GM18951 (cell line): ENCODE measurements around the gene EML4.

Experiments used
- POLR2A ChIP-seq: IDR thresholded peaks from 4 replicates; pipeline ENCODE4 v1.6.1; 2011; ENCODE audit warnings: mild to moderate bottlenecking; ENCODE audit not compliant: insufficient read length, insufficient read depth; ENCODE audit errors: extremely low read depth
- in situ Hi-C: fragments of 300-500 bp; cut with MboI; formaldehyde crosslinking; loops from one replicate; pipeline ENCODE4 v1.12.0; 2022; ENCODE audit warnings: low sequenced_read_pairs, mixed read lengths, inconsistent platforms; ENCODE audit not compliant: unreplicated experiment

Gene EML4

DNA sequence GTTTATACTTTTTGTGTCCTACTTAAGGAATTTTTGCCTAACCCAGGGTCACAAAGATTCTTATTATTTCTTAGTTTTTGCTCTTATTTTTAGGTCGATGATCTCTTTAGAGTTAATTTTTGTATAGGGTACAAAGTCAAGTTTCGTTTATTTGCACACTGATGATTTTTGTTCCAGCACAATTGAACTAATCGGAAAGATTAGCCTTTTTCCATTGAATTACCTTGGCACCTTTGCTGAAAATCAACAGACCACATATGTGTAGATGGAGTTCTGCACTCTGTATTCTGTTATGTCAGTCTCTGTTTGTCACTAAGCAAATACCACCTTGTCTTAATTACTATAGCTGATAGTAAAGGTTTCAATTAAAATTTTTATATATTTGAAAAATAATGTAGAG lies 18.7 kb downstream of the EML4 start:
- in situ Hi-C loops = no loop called here
- TF ChIP-seq POLR2A = no peak

DNA sequence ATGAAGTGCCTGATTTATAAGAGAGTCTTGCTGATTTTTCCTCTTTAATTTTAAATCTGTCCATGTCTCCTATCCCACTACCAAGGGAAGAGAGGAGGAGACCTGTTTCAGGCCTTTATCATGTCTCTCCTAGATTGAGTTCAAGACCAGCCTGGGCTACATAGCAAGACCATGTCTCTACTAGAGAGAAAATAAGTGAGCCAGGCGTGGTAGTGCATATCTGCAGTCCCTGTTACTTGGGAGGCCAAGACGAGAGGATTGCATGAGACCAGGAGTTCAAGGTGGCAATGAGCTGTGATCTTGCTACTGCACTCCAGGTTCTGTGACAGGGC lies 20.0 kb downstream of the EML4 start:
- no peak for TF ChIP-seq POLR2A
- in situ Hi-C loops = no loop called here

DNA sequence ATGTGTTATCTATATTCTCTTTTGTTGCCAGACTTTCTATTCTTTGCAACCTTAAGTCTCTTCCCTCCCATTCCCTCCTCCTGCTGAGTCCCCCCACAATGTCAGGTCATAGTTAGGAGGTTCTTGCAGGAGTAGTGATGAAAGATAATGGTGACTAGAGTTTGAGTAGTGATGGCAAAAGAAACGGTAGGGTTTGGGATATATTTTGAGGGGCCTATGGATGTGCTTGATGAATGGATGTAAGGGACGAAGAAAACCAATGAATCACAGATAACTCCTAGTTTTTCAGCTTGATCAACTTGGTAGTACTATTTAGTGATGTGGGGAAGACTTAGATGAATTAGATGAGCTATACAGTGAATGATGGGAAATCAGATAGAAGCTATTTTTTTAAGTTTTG lies 21.0 kb downstream of the EML4 start:
- in situ Hi-C loops = no loop called here
- TF ChIP-seq POLR2A = no peak

DNA sequence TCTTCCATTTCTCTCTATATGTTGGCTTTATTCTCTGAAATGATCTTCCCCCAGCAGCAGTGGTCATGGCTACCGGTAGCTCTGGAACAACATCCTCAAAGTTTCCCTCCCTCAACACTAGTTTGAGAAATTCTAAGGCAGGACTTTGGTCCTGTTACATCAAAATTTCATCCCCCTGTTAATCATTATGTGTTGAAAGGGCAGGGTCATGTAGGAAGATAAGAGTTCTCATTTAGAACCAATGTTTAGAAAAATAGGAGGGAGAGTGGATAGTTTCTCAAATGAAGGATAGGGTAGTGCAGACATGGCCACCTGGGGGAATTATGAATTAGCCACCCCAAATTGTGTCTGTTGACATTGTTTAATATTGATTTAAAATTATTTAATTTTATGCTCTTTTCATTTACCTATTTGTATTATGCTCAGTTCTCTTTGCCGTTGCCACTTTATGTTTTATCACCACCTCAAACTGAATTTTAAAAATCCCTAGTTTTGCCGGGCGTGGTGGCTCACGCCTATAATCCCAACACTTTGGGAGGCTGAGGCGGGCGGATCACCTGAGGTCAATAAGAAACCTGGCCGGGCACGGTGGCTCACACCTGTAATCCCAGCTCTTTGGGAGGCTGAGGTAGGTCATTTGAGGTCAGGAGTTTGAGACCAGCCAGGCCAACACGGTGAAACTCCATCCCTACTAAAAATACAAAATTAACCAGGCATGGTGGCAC lies 22.3 kb downstream of the EML4 start:
- no peak for TF ChIP-seq POLR2A
- in situ Hi-C loops = no loop called here

DNA sequence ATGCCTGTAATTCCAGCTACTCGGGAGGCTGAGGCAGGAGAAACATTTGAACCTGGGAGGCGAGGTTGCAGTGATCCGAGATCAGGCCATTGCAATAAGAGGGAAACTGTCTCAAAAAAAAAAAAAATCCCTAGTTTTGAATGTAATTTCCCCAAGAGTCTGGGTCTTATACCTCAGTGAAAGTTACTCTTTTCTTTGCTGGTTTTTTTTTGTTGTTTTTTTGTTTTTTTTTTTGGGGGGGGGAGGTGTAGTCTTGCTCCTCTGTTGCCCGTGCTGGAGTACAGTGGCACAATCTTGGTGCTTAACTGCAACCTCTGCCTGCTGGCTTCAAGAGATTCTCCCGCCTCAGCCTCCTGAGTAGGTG lies 22.8 kb downstream of the EML4 start:
- in situ Hi-C loops = no loop called here

DNA sequence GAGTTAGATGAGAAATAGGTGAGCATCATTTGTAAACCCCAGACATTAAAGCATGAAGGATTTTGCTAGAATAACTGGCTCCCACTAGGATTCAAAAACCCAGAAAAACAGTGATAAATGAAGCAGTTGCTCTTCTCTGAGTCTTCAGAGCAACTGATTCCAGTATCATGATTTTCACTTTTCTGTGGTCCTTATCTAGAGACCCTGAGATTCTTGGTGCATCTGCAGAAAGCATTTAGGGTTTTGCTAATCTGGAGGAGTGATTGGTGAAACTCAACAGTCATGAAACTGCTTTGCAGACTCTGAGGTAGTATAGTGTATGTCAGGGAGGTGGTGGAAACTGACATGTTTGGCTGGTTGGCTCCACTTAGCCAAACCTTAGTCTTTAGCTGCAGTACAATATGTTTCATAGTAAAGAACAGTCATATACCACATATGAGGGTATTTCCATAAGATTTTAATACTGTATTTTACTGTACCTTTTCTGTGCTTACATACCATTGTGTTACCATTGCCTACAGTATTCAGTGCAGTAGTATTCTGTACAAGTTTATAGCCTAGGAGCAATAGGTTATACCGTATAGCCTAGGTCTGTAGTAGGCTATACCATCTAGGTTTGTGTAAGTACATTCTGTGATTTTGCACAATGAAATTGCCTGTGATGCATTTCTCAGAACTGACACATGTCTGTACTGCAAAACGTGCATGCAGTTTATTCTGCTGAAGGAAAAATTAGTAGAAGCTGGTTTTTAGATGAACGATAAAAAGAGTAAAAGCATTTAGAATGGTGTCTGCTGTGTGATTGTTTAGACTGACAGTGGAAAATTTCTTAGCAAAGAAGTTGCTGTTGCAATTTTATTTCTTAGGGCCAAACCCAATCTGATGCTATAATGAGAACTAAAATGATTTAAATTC lies 23.8 kb downstream of the EML4 start:
- in situ Hi-C loops = no loop called here
- TF ChIP-seq POLR2A = no peak

More for the DNA sequence above, 22.8 kb downstream of the EML4 start:
- no peak for TF ChIP-seq POLR2A

DNA sequence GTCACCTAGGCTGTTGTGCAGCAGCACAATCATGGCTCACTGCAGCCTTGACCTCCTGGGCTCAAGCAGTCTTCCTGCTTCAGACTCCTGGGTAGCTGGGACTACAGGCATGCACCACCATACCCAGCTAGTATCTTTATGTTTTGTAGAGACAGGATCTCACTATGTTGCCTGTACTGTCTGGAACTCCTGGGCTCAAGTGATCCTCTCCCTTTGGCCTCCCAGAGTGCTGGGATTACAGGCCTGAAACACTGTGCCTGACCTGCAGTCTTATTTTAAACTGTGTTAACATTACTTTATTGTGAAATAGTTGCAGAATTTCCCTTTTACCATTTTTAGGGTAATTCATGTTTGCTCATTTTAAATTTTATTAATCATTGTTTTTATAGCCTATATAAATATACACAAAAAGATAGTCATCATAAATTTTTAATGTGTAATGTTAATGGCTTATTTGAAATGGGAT lies 24.6 kb downstream of the EML4 start:
- in situ Hi-C loops = no loop called here
- no peak for TF ChIP-seq POLR2A

DNA sequence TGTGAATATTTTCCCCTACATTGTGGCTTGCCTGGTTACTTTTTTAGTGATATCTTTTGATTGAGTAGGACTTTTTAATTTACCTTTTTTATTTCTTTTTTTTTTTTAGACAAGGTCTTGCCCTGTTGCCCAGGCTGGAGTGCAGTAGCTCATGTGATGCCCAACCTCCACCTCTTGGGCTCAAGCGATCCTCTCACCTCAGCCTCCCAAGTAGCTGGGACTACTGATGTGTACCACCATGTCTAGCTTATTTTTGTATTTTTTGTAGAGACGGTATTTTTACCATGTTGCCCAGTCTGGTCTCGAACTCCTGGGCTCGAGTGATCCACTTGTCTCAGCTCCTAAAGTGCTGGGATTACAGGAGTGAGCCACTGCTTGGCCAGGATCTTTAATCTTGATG lies 25.3 kb downstream of the EML4 start:
- no peak for TF ChIP-seq POLR2A
- in situ Hi-C loops = no loop called here

DNA sequence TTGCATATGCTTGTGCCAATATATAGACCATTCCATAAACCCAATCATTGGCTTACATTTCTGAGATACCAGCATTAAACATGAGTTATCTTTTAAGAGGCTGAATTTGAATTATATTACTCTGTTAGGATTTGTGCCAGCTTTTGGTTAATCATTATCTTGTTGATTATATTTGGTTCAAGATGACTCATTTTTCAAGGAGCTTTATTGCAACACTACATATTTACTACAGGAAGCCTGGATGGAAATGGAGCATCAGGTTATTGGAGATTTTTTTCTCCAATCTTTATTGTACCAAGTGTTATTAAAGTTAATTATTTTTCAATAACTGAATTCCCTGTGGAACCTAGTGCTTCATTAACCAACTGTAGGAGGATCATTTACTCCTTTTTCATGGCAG lies 26.4 kb downstream of the EML4 start:
- in situ Hi-C loops = no loop called here
- no peak for TF ChIP-seq POLR2A

DNA sequence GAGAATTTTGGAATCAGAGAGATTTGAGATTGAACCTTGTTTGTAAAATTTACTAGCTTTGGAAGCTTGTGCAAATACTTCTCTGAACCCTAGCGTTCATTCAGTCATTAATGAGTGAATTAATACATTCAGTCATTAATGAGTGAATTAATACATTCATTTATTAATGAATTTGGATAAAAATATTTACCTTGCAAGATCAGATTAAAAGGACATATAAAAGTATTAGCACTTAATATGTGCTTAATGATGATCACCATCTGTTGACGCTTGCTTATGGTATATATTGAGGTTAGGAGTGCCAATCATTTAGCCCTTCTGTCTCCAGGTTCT lies 26.9 kb downstream of the EML4 start:
- in situ Hi-C loops = no loop called here
- no peak for TF ChIP-seq POLR2A

DNA sequence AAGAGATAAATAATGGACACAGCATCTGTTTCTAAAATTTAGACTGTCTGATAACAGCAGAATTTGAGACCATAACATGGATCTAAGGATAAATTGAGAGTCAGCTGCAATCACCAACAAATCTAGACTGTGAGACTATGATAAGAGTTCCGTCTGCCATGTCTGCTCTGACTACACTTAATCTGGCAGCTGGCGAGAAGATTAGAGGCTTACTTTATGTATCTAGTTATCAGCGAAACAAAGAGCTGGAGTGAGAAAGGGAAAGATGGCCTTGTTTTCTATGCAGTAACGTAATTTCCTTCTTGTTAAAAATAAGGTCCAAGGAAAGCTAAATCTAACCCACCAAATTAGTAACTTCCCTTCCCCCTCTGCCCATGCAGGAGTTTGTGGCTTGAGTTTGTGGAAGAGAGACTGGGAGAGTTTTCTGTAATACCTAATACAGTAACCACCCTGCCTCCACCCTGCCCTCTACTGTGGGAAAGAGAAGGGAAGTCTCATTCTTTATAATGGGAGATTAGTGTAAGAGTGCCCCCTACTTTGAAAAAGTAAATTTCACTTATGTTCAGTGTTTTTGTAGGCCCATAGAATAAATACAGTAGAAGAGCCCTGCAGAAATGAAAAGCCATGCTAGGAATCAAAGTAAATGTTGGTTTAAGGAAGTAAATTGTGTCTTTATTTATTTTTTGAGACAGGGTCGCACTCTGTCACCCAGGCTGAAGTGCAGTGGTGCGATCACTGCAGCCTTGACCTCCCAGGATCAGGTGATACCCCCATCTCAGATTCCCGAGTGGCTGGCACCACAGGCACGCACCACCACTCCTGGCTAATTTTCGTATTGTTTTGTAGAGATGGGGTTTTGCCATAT lies 27.5 kb downstream of the EML4 start:
- no peak for TF ChIP-seq POLR2A
- in situ Hi-C loops = no loop called here

DNA sequence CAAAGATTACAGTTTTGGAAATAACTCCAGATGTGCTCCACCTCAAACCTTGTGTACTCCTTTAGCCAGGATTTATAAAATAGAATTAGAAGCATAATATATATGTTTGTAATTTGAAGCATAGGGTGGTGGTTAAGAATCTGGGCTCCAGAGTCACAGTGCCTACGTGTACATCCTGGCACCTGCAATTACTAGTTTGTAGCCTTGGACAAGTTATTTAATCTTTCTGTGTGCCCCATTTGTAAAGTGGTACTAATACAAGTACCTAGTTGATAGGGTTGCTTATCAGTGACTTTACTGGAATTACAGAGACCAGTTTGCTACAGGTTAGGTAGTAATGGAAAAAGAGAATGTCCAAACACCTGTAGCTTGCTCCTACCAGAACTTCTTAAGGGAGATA lies 28.6 kb downstream of the EML4 start:
- in situ Hi-C loops = no loop called here
- no peak for TF ChIP-seq POLR2A

DNA sequence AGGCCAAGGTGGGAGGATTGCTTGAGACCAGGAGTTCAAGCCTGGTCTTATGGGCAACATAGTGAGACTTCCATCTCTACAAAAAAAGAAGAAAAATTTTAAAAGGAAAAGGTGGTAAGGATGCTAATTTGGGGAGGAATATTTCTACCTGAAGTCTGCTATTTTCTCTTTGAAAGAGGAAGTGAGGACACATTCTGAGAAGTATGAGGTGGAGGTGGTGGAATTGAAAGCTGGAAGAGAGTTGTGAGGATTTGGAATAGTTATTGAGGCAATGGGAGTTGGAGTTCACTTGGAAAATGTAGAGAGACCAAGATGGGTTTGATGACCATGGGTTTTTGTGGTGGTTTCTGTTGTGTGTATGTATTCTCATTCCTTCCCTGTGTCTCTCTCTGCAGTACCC lies 29.3 kb downstream of the EML4 start:
- TF ChIP-seq POLR2A = no peak

More for the DNA sequence above, 29.3 kb downstream of the EML4 start:
- in situ Hi-C loops = no loop called here
